PC-9 (cell line): ENCODE data around the gene PARM1. TPM values are rescaled to one million over a fixed set of nuclear protein-coding genes. Genes with fewer than 3 reads are reported as not detected.

Experiments used
- BruUV-seq: library from RNA; stranded (reverse); fragments of 400-500 nt; replicated peaks from 2 replicates; lab custom pipeline; 2021; lab: Mats Ljungman, UMichigan
- CTCF ChIA-PET: fragments of 300-600 bp; sonication (Branson Sonifier 250); formaldehyde crosslinking; loops from one replicate; lab custom pipeline; 2022; ENCODE audit warnings: antibody characterized with exemption; lab: Charles Lee
- POLR2A ChIA-PET: fragments of 300-600 bp; sonication (Branson Sonifier 250); formaldehyde crosslinking; loops from one replicate; lab custom pipeline; 2022; ENCODE audit warnings: antibody characterized with exemption; ENCODE audit not compliant: unreplicated experiment; lab: Charles Lee
- DNase-seq, 2 experiments: peaks; one replicate each; pipeline versions ENCODE4 v3.0.0 to v3.0.0-alpha.2; 2015 to 2022; ENCODE audit warnings: mixed read lengths in 1 of 2
- H2AFZ ChIP-seq: fragments of 200-600 bp; sonication (generic); 2 replicates; pipeline ENCODE4 v1.8.1; 2017; ENCODE audit warnings: antibody characterized with exemption
- H3F3A ChIP-seq: fragments of 200-600 bp; sonication (generic); 2 replicates; pipeline ENCODE4 v1.8.1; 2017; ENCODE audit warnings: antibody characterized with exemption, mild to moderate bottlenecking, low read depth; ENCODE audit not compliant: insufficient read depth
- H3K27ac ChIP-seq: fragments of 200-600 bp; sonication (generic); 2 replicates; pipeline ENCODE4 v1.6.1; 2016; ENCODE audit warnings: mixed run types
- H3K27me3 ChIP-seq: fragments of 200-600 bp; sonication (generic); 2 replicates; pipeline ENCODE4 v1.6.1; 2016; ENCODE audit warnings: low read depth, mixed run types; ENCODE audit not compliant: insufficient read depth
- H3K36me3 ChIP-seq: fragments of 200-600 bp; sonication (generic); 2 replicates; pipeline ENCODE4 v1.6.1; 2016; ENCODE audit warnings: low read depth, mixed run types
- H3K4me1 ChIP-seq: fragments of 200-600 bp; sonication (generic); replicated peaks from 2 replicates; pipeline ENCODE4 v1.6.1; 2016; ENCODE audit warnings: mixed run types; ENCODE audit not compliant: insufficient read depth
- H3K4me2 ChIP-seq: fragments of 200-600 bp; sonication (generic); 2 replicates; pipeline ENCODE4 v1.6.1; 2017; ENCODE audit warnings: mixed run types
- H3K4me3 ChIP-seq: fragments of 200-600 bp; sonication (generic); 2 replicates; pipeline ENCODE4 v1.6.1; 2016; ENCODE audit warnings: mixed run types
- H3K79me2 ChIP-seq: fragments of 200-600 bp; sonication (generic); 2 replicates; pipeline ENCODE4 v1.6.1; 2017; ENCODE audit warnings: low read depth, mixed run types
- H3K9me2 ChIP-seq: fragments of 200-600 bp; sonication (generic); 2 replicates; pipeline ENCODE4 v1.8.1; 2017; ENCODE audit warnings: mild to moderate bottlenecking; ENCODE audit not compliant: insufficient read depth
- H3K9me3 ChIP-seq: fragments of 200-600 bp; sonication (generic); 2 replicates; pipeline ENCODE4 v1.8.1; 2016; ENCODE audit warnings: low read depth; ENCODE audit not compliant: insufficient read depth
- H4K20me1 ChIP-seq: fragments of 200-600 bp; sonication (generic); 2 replicates; pipeline ENCODE4 v1.8.1; 2017; ENCODE audit not compliant: insufficient read depth
- EZH2 ChIP-seq: fragments of 200-600 bp; sonication (generic); IDR thresholded peaks from 2 replicates; pipeline ENCODE4 v1.8.0; 2017; ENCODE audit warnings: antibody characterized with exemption, low read depth
- intact Hi-C: fragments of 100-400 bp; cut with micrococcal nuclease; formaldehyde crosslinking; loops from one replicate; pipeline ENCODE4 v1.10.0; 2022; ENCODE audit not compliant: unreplicated experiment
- total RNA-seq: library from RNA; stranded (reverse); gene quantifications from 2 replicates; pipeline ENCODE4 v1.2.3, GENCODE V29; 2021
- TF ChIP-seq, protein P1 (sequence below): fragments of 200-600 bp; sonication (generic); conservative IDR thresholded peaks from 2 replicates; pipeline ENCODE4 v1.6.1; 2017; ENCODE audit warnings: mixed run types, antibody characterized with exemption, mild to moderate bottlenecking, moderate library complexity

The PARM1 gene
- total RNA-seq, 1 experiment from 2014 or later = 0.44 TPM

DNA sequence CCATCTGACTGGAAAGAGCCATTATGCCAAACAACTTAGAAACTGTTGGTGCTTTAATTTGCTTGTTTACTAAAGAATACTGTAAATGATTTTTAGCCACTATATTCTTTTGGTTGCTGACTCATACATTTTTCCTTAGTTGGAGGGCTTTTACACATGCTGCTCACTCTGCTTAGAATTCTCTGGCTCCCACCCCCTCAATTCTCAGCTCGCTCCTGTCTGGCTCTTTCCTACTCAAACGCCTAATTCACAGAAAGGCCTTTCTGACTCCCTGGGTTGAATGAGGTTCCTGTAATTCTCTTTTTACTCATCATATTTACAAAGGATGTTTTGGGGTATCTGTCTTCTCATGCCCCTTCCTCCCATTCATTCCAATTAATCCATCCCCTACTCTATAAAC lies 26.1 kb upstream of the PARM1 start:
- Histone ChIP-seq H3K4me3 (no peak overlapping the region), H3K9me2 (no peaks in the 10 kb centered on the region), H3K27ac (no peak overlapping the region), H4K20me1 (no peaks in the 10 kb centered on the region), H2AFZ (no peak overlapping the region), H3F3A (no peaks in the 10 kb centered on the region), H3K9me3 (no peaks in the 10 kb centered on the region), H3K36me3 (no peaks in the 10 kb centered on the region), H3K4me2 (no peak overlapping the region), H3K79me2 (no peaks in the 10 kb centered on the region), H3K27me3 (no peaks in the 10 kb centered on the region), H3K4me1 (no peaks in the 10 kb centered on the region)
- TF ChIP-seq EZH2 = no peak
- TF ChIP-seq, protein P1, sequence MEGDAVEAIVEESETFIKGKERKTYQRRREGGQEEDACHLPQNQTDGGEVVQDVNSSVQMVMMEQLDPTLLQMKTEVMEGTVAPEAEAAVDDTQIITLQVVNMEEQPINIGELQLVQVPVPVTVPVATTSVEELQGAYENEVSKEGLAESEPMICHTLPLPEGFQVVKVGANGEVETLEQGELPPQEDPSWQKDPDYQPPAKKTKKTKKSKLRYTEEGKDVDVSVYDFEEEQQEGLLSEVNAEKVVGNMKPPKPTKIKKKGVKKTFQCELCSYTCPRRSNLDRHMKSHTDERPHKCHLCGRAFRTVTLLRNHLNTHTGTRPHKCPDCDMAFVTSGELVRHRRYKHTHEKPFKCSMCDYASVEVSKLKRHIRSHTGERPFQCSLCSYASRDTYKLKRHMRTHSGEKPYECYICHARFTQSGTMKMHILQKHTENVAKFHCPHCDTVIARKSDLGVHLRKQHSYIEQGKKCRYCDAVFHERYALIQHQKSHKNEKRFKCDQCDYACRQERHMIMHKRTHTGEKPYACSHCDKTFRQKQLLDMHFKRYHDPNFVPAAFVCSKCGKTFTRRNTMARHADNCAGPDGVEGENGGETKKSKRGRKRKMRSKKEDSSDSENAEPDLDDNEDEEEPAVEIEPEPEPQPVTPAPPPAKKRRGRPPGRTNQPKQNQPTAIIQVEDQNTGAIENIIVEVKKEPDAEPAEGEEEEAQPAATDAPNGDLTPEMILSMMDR = no peak
- CTCF ChIA-PET = no interaction called here
- POLR2A ChIA-PET = no interaction called here
- intact Hi-C loops = no loop called here
- BruUV-seq = no TSS peak
- no peak for DNase-seq

DNA sequence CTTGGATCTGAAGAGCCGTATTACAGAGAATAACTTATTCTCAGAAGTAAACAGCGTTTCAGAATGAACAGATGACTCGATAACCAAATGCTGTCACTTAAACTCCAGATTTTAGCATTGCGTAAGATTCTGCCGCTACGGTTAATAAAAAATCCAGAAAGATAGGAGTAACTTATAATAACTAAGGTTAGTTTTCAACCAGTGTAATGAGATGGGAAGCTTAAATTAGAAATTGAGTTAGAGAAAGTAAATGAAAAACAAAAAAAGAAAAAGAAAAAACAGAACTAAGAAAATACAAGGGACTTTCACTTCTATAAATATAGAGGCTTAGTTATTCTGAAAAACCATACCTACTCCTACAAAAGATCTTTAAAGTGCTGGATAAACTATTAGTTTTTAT lies 13.1 kb upstream of the PARM1 start:
- Histone ChIP-seq H3K9me3 (no peaks in the 10 kb centered on the region), H3K36me3 (no peaks in the 10 kb centered on the region), H3K4me3 (no peak overlapping the region), H3K4me2 (no peak overlapping the region), H3K27ac (no peak overlapping the region), H3K4me1 (no peaks in the 10 kb centered on the region), H3F3A (no peaks in the 10 kb centered on the region), H2AFZ (no peak overlapping the region), H3K27me3 (no peaks in the 10 kb centered on the region), H3K79me2 (no peaks in the 10 kb centered on the region), H3K9me2 (no peaks in the 10 kb centered on the region), H4K20me1 (no peaks in the 10 kb centered on the region)
- TF ChIP-seq EZH2 = no peak
- TF ChIP-seq, protein P1 = no peak
- BruUV-seq = no TSS peak
- POLR2A ChIA-PET = no interaction called here
- CTCF ChIA-PET = no interaction called here
- intact Hi-C loops = no loop called here
- DNase-seq = no peak

DNA sequence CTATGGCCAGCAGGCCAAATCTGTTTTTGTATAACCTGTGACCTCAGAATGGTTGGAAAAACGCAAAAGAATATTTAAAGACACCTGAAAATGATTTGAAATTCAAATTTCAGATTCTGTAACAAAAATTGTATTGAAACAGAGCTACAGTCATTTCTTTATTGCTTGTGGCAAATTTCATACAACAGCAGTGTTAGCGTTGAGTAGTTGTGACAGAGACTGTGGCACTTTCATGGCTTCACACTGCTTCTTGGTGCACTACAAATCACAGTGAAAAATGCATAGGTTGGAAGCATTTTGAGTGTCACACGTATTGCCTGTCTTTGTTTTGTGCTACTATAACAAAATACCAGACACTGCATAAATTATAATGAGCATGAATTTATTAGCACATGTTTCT lies 12.2 kb upstream of the PARM1 start:
- H3K4me1 ChIP-seq = no peaks in the 10 kb centered on the region
- no peak overlapping the region for H2AFZ ChIP-seq
- no peak overlapping the region for H3K4me3 ChIP-seq
- no peak for DNase-seq
- H3K9me2 ChIP-seq = no peaks in the 10 kb centered on the region
- no peak overlapping the region for H3K4me2 ChIP-seq
- no peak overlapping the region for H3K27ac ChIP-seq
- BruUV-seq = no TSS peak
- no peaks in the 10 kb centered on the region for H3K79me2 ChIP-seq
- H3F3A ChIP-seq = no peaks in the 10 kb centered on the region
- no peaks in the 10 kb centered on the region for H4K20me1 ChIP-seq
- intact Hi-C loops = no loop called here
- H3K9me3 ChIP-seq = no peaks in the 10 kb centered on the region
- H3K27me3 ChIP-seq = no peaks in the 10 kb centered on the region
- no peaks in the 10 kb centered on the region for H3K36me3 ChIP-seq
- ChIA-PET CTCF (no interaction called here), POLR2A (no interaction called here)
- no peak for TF ChIP-seq EZH2
- TF ChIP-seq, protein P1 = no peak
